Pancreas (tissue), 10 donors: Measurements from ENCODE around the gene FILIP1. TPM values are rescaled to one million over a fixed set of nuclear protein-coding genes. Genes with fewer than 3 reads are reported as not detected.

Source experiments
- ATAC-seq, 4 donors: fragments of 200-7000 bp; cut with Tn5 transposase; one replicate each; pipeline versions ENCODE4 v1.8.0 to v1.9.1; 2020; ENCODE audit warnings: mild to moderate bottlenecking in 4 of 4, moderate library complexity in 4 of 4
- DNase-seq, 6 donors: peaks; one replicate each; pipeline ENCODE4 v3.0.0-alpha.2; 2020
- FAIRE-seq: peaks from 2 replicates; lab custom pipeline; 2012; peaks lifted over from hg19 to GRCh38; lab: Jason Lieb, UNC
- H3K27ac ChIP-seq, 4 donors: fragments of 200-600 bp; sonication (generic); 1 replicate in 3 of 4; 2 replicates in 1 of 4; pipeline versions ENCODE4 v1.5.0 to v1.8.0; 2020
- H3K27me3 ChIP-seq, 4 donors: fragments of 200-600 bp; one replicate each; pipeline ENCODE4 v1.8.0; 2021
- H3K36me3 ChIP-seq, 3 donors: fragments of 200-600 bp; sonication (generic) in 1 of 3; one replicate each; pipeline versions ENCODE4 v1.5.0 to v1.8.0; 2020 to 2021
- H3K4me1 ChIP-seq, 3 donors: fragments of 200-600 bp; one replicate each; pipeline ENCODE4 v1.8.0; 2021
- H3K4me3 ChIP-seq, 4 donors: fragments of 200-600 bp; sonication (generic) in 2 of 4; one replicate each; pipeline versions ENCODE4 v1.5.0 to v1.8.0; 2020 to 2021
- H3K9me3 ChIP-seq, 4 donors: fragments of 200-600 bp; one replicate each; pipeline ENCODE4 v1.8.0; 2021
- CTCF ChIP-seq, 4 donors: fragments of 200-600 bp; sonication (generic) in 3 of 4; IDR thresholded peaks; one replicate each; pipeline versions ENCODE4 v1.5.0 to v1.8.0; 2021; ENCODE audit warnings: antibody characterized with exemption in 4 of 4
- WGBS, 2 donors: extraction: QIAGEN DNeasy Blood & Tissue Kit; methylation state at CpG; one replicate each; pipeline ENCODE4 v1.1.7; 2013; 5-methylcytosine and 5-hydroxymethylcytosine counted together
- intact Hi-C, 3 donors: fragments of 100-400 bp; cut with DNase I; formaldehyde crosslinking; loops; one replicate each; pipeline versions ENCODE4 v1.11.1 to v1.14.2; 2022
- polyA plus RNA-seq, 2 donors: library from polyadenylated mRNA; stranded (reverse); fragments of 200-250 nt; gene quantifications; one replicate each; pipeline ENCODE4 v1.2.3, GENCODE V29; 2013
- total RNA-seq, 6 donors: library from RNA; stranded (reverse); fragmentation: NEBNext Ultra II Directional in 4 of 6; extraction: Animal tissue kit (Norgen Biotek cat#: 25700) in 4 of 6; gene quantifications; one replicate each; pipeline versions ENCODE4 v1.2.1 to v1.2.4, GENCODE V29; 2021 to 2023
- donor health status: healthy with polysubstance abuse.
- donor health status: DM: no; HTN: no; CAD: no; lungs with moderate emphysema.
- donor health status: DM: no; HTN: no; CAD: no.
- donor health status: control.
- donor health status: control.
- donor health status: Bipolar disorder and iron deficiency.
- donor health status: DM: yes; HTN: yes; CAD: no.
- donor health status: DM: no; HTN: no; CAD: no.
- donor health status: DM: no; HTN: no; CAD: no.
- donor health status: DM: yes; HTN: yes; CAD: no.

Gene FILIP1
- total and polyA plus RNA-seq, 8 donors: 0.33 to 3.6 (median 1.5) TPM

- H3K27ac ChIP-seq: no peak overlapping the region
- H3K4me1 ChIP-seq: no peaks in the 10 kb centered on the region
- H3K27me3 ChIP-seq: no peaks in the 10 kb centered on the region
- no peaks in the 10 kb centered on the region for H3K36me3 ChIP-seq
- no peaks in the 10 kb centered on the region for H3K9me3 ChIP-seq
- no peak for TF ChIP-seq CTCF (IDR thresholded peaks at IDR 0.05)
- intact Hi-C loops: no loop called here
- ATAC-seq (no peak), DNase-seq (no peak), FAIRE-seq (no peak)
- 28 to 34% methylated on average over 2 of the region's 2 CpGs for whole genome bisulfite sequencing, 2 donors
- H3K4me3 ChIP-seq: no peak overlapping the region
These were observed 159.9 kb downstream of the FILIP1 start for GRCh38 chr6:75333676-75334200.

DNA sequence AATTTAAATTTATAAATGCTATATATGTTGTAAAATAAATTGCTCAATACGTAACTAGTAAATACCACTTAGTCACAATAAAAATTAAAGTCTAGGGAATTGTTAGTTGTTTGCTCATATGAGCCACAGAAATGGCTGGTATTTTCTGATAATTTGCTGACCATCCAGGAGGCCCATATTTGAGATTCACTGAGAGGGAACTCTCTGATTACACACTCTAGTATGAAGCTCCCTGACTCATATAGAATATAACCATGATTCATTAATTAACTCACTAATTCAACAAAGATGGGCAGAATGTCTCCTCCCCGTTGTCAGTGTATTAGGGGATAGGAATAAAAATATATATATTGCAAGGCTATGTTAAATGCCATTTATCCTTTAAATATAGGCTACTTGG, 162.4 kb downstream of the FILIP1 start:
- FAIRE-seq (no peak), ATAC-seq (no peak), DNase-seq (no peak)
- Histone ChIP-seq H3K27me3 (no peaks in the 10 kb centered on the region), H3K9me3 (no peaks in the 10 kb centered on the region), H3K4me3 (no peak overlapping the region), H3K27ac (no peak overlapping the region), H3K36me3 (no peaks in the 10 kb centered on the region), H3K4me1 (no peaks in the 10 kb centered on the region)
- intact Hi-C loops: no loop called here
- TF ChIP-seq CTCF (IDR thresholded peaks at IDR 0.05): no peak
- 94% methylated on average over 2 of the region's 2 CpGs for WGBS, 2 donors

GRCh38 chr6:75329703-75330102, 163.9 kb downstream of the FILIP1 start:
- H3K27ac ChIP-seq: no peak overlapping the region
- no peaks in the 10 kb centered on the region for H3K4me1 ChIP-seq
- intact Hi-C loops: no loop called here
- H3K36me3 ChIP-seq: no peaks in the 10 kb centered on the region
- FAIRE-seq (no peak), DNase-seq (no peak), ATAC-seq (no peak)
- H3K4me3 ChIP-seq: no peak overlapping the region
- no peak for TF ChIP-seq CTCF (IDR thresholded peaks at IDR 0.05)
- no peaks in the 10 kb centered on the region for H3K27me3 ChIP-seq
- 90 to 91% methylated on average over 1 of the region's 1 CpG for WGBS, 2 donors
- no peaks in the 10 kb centered on the region for H3K9me3 ChIP-seq

- WGBS, 2 donors: 67 to 78% methylated on average over 1 of the region's 1 CpG
- no peak for TF ChIP-seq CTCF (IDR thresholded peaks at IDR 0.05)
- Histone ChIP-seq H3K9me3 (no peaks in the 10 kb centered on the region), H3K27ac (no peak overlapping the region), H3K4me3 (no peak overlapping the region), H3K27me3 (no peaks in the 10 kb centered on the region), H3K36me3 (no peaks in the 10 kb centered on the region), H3K4me1 (no peaks in the 10 kb centered on the region)
- DNase-seq: no peak
- intact Hi-C loops: no loop called here
- no peak for FAIRE-seq
- no peak for ATAC-seq
These were observed 165.8 kb downstream of the FILIP1 start for GRCh38 chr6:75327807-75328206.

GRCh38 chr6:75326557-75327258, 166.9 kb downstream of the FILIP1 start:
- H3K9me3 ChIP-seq: no peaks in the 10 kb centered on the region
- no peak overlapping the region for H3K4me3 ChIP-seq
- H3K27me3 ChIP-seq: no peaks in the 10 kb centered on the region
- no peak overlapping the region for H3K27ac ChIP-seq
- H3K4me1 ChIP-seq: no peaks in the 10 kb centered on the region
- FAIRE-seq (no peak), DNase-seq (no peak), ATAC-seq (no peak)
- TF ChIP-seq CTCF (IDR thresholded peaks at IDR 0.05): no peak
- H3K36me3 ChIP-seq: no peaks in the 10 kb centered on the region
- WGBS, 2 donors: 69 to 77% methylated on average over 2 of the region's 2 CpGs
- intact Hi-C loops: no loop called here
